Cerebellar cortex (tissue), 1 donor: ENCODE data around the gene DDHD1.
"Not testable (repeated sequence)": the region's sequence is repeated elsewhere in the genome, so short reads cannot be mapped to it uniquely, and the experiment has no call there.

Experiments
- DNase-seq: peaks from one replicate; pipeline ENCODE4 v3.0.0-alpha.2; 2015; ENCODE audit warnings: low spot score

DDHD1 gene

GRCh38 chr14:53108292-53109104 lies 44.6 kb downstream of the DDHD1 start:
- no peak for DNase-seq

GRCh38 chr14:53106768-53107167 lies 46.4 kb downstream of the DDHD1 start:
- no peak for DNase-seq

GRCh38 chr14:53103636-53104340 lies 49.3 kb downstream of the DDHD1 start:
- DNase-seq: no peak

- no peak for DNase-seq
These were observed 59.9 kb downstream of the DDHD1 start for GRCh38 chr14:53093206-53093605.

GRCh38 chr14:53090853-53091252 lies 62.3 kb downstream of the DDHD1 start:
- DNase-seq: no peak

GRCh38 chr14:53084954-53085353 lies 68.2 kb downstream of the DDHD1 start:
- not testable (repeated sequence) for DNase-seq

- peak; percentile 6 for DNase-seq
These were observed 88.6 kb downstream of the DDHD1 start for GRCh38 chr14:53064475-53064874.

- peak; percentile 56 for DNase-seq
These were observed 90.3 kb downstream of the DDHD1 start for GRCh38 chr14:53062856-53063255.

GRCh38 chr14:53060046-53060445 lies 93.1 kb downstream of the DDHD1 start:
- DNase-seq: peak; percentile 5

GRCh38 chr14:53055003-53055402 lies 98.1 kb downstream of the DDHD1 start:
- DNase-seq: peak; percentile 79

- DNase-seq: no peak
These were observed 98.7 kb downstream of the DDHD1 start for GRCh38 chr14:53054457-53054856.

- no peak for DNase-seq
These were observed 104.5 kb downstream of the DDHD1 start for GRCh38 chr14:53048631-53049030.

- no peak for DNase-seq
These were observed 105.6 kb downstream of the DDHD1 start for GRCh38 chr14:53047307-53048069.

- DNase-seq: no peak
These were observed 108.6 kb downstream of the DDHD1 start for GRCh38 chr14:53044486-53044885.

GRCh38 chr14:53043027-53043581 lies 110.0 kb downstream of the DDHD1 start:
- no peak for DNase-seq

- no peak for DNase-seq
These were observed 110.6 kb downstream of the DDHD1 start for GRCh38 chr14:53042480-53042879.

- DNase-seq: no peak
These were observed 112.1 kb downstream of the DDHD1 start for GRCh38 chr14:53041067-53041466.

- no peak for DNase-seq
These were observed 114.5 kb downstream of the DDHD1 start for GRCh38 chr14:53038629-53039028.

- no peak for DNase-seq
These were observed 116.1 kb downstream of the DDHD1 start for GRCh38 chr14:53037016-53037415.

GRCh38 chr14:53035336-53036210 lies 117.5 kb downstream of the DDHD1 start:
- no peak for DNase-seq

- no peak for DNase-seq
These were observed 118.4 kb downstream of the DDHD1 start for GRCh38 chr14:53034688-53035230.
